SK-N-SH treated with all-trans-retinoic acid at 6 μM for 48 hours (cell line): ENCODE measurements around the gene TMEM223.

Source experiments
- GLIS3 ChIP-seq: fragments of 250-450 bp; sonication (Bioruptor Pico); IDR thresholded peaks from 2 replicates; pipeline ENCODE4 v1.5.0; 2020; ENCODE audit warnings: mild to moderate bottlenecking, moderate library complexity
- TF ChIP-seq, protein P1 (sequence below): fragments of 250-450 bp; sonication (Bioruptor Pico); IDR thresholded peaks from 2 replicates; pipeline ENCODE4 v1.5.1; 2020; ENCODE audit warnings: low read depth, mild to moderate bottlenecking, moderate library complexity
- TF ChIP-seq, protein P2 (sequence below): fragments of 250-450 bp; sonication (Bioruptor Pico); IDR thresholded peaks from 2 replicates; pipeline ENCODE4 v1.8.0; 2020; ENCODE audit warnings: mild to moderate bottlenecking, moderate library complexity, borderline replicate concordance
- TF ChIP-seq, protein P3 (sequence below): fragments of 250-450 bp; sonication (Bioruptor Pico); IDR thresholded peaks from 2 replicates; pipeline ENCODE4 v1.5.0; 2020; ENCODE audit warnings: mild to moderate bottlenecking, moderate library complexity
- TF ChIP-seq, protein P4 (sequence below): fragments of 250-450 bp; sonication (Bioruptor Pico); IDR thresholded peaks from 2 replicates; pipeline ENCODE4 v1.5.1; 2021; ENCODE audit warnings: mild to moderate bottlenecking, moderate library complexity

DNA sequence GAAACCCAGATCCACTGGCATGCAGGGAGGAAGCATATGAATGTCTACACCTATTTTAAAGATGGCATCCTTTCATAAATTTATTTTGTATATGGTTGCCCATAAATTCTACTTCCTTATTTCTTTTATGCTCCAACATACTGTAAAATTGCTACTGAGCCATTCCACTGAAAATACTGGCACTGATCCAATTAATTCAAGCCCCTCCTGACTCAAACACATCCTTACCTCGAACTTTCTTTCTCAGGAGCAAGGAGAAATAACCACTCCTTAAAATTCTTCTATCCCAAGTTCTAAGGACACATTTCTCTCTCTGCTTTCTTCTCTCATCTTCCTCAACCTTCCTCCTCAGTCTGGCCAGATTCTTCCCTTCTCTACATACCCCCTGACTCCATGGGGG lies 18.9 kb upstream of the TMEM223 start:
- TF ChIP-seq, protein P1, sequence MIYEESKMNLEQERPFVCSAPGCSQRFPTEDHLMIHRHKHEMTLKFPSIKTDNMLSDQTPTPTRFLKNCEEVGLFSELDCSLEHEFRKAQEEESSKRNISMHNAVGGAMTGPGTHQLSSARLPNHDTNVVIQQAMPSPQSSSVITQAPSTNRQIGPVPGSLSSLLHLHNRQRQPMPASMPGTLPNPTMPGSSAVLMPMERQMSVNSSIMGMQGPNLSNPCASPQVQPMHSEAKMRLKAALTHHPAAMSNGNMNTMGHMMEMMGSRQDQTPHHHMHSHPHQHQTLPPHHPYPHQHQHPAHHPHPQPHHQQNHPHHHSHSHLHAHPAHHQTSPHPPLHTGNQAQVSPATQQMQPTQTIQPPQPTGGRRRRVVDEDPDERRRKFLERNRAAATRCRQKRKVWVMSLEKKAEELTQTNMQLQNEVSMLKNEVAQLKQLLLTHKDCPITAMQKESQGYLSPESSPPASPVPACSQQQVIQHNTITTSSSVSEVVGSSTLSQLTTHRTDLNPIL (CRISPR knock-in tag): no peak
- TF ChIP-seq, protein P2, sequence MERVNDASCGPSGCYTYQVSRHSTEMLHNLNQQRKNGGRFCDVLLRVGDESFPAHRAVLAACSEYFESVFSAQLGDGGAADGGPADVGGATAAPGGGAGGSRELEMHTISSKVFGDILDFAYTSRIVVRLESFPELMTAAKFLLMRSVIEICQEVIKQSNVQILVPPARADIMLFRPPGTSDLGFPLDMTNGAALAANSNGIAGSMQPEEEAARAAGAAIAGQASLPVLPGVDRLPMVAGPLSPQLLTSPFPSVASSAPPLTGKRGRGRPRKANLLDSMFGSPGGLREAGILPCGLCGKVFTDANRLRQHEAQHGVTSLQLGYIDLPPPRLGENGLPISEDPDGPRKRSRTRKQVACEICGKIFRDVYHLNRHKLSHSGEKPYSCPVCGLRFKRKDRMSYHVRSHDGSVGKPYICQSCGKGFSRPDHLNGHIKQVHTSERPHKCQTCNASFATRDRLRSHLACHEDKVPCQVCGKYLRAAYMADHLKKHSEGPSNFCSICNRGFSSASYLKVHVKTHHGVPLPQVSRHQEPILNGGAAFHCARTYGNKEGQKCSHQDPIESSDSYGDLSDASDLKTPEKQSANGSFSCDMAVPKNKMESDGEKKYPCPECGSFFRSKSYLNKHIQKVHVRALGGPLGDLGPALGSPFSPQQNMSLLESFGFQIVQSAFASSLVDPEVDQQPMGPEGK: no peak
- TF ChIP-seq, protein P3, sequence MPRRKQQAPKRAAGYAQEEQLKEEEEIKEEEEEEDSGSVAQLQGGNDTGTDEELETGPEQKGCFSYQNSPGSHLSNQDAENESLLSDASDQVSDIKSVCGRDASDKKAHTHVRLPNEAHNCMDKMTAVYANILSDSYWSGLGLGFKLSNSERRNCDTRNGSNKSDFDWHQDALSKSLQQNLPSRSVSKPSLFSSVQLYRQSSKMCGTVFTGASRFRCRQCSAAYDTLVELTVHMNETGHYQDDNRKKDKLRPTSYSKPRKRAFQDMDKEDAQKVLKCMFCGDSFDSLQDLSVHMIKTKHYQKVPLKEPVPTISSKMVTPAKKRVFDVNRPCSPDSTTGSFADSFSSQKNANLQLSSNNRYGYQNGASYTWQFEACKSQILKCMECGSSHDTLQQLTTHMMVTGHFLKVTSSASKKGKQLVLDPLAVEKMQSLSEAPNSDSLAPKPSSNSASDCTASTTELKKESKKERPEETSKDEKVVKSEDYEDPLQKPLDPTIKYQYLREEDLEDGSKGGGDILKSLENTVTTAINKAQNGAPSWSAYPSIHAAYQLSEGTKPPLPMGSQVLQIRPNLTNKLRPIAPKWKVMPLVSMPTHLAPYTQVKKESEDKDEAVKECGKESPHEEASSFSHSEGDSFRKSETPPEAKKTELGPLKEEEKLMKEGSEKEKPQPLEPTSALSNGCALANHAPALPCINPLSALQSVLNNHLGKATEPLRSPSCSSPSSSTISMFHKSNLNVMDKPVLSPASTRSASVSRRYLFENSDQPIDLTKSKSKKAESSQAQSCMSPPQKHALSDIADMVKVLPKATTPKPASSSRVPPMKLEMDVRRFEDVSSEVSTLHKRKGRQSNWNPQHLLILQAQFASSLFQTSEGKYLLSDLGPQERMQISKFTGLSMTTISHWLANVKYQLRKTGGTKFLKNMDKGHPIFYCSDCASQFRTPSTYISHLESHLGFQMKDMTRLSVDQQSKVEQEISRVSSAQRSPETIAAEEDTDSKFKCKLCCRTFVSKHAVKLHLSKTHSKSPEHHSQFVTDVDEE (CRISPR knock-in tag): no peak
- no peak for TF ChIP-seq GLIS3 (CRISPR knock-in tag)
- TF ChIP-seq, protein P4, sequence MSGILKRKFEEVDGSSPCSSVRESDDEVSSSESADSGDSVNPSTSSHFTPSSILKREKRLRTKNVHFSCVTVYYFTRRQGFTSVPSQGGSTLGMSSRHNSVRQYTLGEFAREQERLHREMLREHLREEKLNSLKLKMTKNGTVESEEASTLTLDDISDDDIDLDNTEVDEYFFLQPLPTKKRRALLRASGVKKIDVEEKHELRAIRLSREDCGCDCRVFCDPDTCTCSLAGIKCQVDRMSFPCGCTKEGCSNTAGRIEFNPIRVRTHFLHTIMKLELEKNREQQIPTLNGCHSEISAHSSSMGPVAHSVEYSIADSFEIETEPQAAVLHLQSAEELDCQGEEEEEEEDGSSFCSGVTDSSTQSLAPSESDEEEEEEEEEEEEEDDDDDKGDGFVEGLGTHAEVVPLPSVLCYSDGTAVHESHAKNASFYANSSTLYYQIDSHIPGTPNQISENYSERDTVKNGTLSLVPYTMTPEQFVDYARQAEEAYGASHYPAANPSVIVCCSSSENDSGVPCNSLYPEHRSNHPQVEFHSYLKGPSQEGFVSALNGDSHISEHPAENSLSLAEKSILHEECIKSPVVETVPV: no peak
